Neuron (in vitro differentiated cells): ENCODE results near the gene SLC17A9.

Source experiments
- H2AFZ ChIP-seq: one replicate; pipeline ENCODE4 v1.6.1; 2013; ENCODE audit warnings: low read depth, mild to moderate bottlenecking, inconsistent platforms, low read length, moderate library complexity
- H3K27me3 ChIP-seq: one replicate; pipeline ENCODE4 v1.6.1; 2013; ENCODE audit warnings: low read length; ENCODE audit not compliant: insufficient read depth
- H3K36me3 ChIP-seq: one replicate; pipeline ENCODE4 v1.6.1; 2013; ENCODE audit warnings: low read length; ENCODE audit not compliant: insufficient read depth
- H3K4me1 ChIP-seq: one replicate; pipeline ENCODE4 v1.6.1; 2013; ENCODE audit warnings: low read length; ENCODE audit not compliant: insufficient read depth
- H3K4me3 ChIP-seq: 2 replicates; pipeline ENCODE4 v1.5.1; 2013; ENCODE audit warnings: mild to moderate bottlenecking, low read length, moderate library complexity
- H3K9me3 ChIP-seq: one replicate; pipeline ENCODE4 v1.6.1; 2013; ENCODE audit warnings: low read length

The SLC17A9 gene

DNA sequence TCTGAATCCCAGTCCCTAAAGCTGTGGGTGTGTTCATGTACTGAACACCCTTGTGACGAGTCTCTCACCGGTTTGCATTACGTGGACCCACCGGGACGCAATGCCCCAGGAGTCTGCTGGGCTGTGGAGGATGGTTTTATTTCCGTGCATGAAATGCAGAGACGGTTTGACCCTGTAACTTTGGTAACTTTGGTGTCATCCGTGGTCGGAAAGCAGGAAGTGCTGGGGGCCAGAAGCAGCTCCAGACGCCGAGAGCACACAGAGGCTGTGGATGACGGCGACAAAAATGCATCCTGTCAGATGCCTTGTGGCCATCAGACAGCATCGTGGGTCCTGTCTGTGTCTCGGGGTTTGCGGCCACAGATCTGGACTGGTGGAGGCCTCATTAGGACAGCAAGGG, 47.1 kb downstream of the SLC17A9 start:
- peaks cover 88% of the 10 kb centered on the region for H3K27me3 ChIP-seq
- H3K4me3 ChIP-seq: no peak overlapping the region
- peaks cover 13% of the 10 kb centered on the region for H3K4me1 ChIP-seq
- no peaks in the 10 kb centered on the region for H3K36me3 ChIP-seq
- H2AFZ ChIP-seq: no peak overlapping the region
- peaks cover 8% of the 10 kb centered on the region for H3K9me3 ChIP-seq

DNA sequence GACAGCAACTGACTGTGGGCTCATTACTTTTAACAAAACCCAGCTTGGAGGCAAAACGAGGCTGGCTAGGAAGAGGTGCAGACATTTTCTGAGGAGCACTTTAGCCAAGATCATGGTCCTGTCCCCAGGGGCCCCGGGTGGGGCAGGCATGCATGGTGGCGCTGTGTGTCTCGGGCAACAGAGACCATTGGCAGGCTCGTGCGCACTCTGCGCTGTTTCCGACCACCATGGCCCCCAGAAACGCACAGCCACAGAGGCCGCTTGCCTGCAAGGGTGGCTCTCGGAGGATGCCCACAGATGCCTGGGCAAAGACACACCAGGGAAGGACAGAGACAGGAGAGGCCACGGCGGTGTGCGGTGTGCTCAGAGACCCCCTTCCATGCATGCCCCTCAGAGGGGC, 47.5 kb downstream of the SLC17A9 start:
- Histone ChIP-seq H3K4me3 (no peak overlapping the region), H3K36me3 (no peaks in the 10 kb centered on the region), H3K4me1 (peaks cover 8% of the 10 kb centered on the region), H3K27me3 (peaks cover 88% of the 10 kb centered on the region), H2AFZ (no peak overlapping the region), H3K9me3 (peaks cover 8% of the 10 kb centered on the region)

DNA sequence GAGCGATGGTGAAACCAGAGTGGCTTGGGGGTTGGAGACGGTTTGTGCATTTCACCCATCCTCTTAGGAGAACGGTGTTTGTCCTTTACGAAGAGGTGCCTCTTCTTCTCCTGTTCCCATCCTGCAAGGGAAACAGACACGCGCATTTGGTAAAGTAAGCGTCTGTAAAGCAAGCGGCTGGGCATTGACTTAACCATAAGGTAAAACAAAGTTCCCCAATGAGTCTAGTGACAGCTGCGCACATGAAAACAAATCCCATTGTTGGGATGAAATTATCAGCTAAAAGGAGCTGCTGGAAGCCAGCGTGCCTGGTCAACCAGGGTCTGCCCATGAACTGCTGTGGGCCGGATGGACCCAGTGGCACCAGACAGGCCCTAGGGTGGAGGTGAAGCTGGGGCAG, 48.4 kb downstream of the SLC17A9 start:
- Histone ChIP-seq H3K36me3 (no peaks in the 10 kb centered on the region), H3K9me3 (peaks cover 8% of the 10 kb centered on the region), H3K4me3 (no peak overlapping the region), H3K4me1 (no peaks in the 10 kb centered on the region), H2AFZ (no peak overlapping the region), H3K27me3 (peaks cover 90% of the 10 kb centered on the region)

GRCh38 chr20:63002511-63002910, 50.0 kb downstream of the SLC17A9 start:
- H3K27me3 ChIP-seq: peaks cover 92% of the 10 kb centered on the region
- H2AFZ ChIP-seq: no peak overlapping the region
- H3K9me3 ChIP-seq: peaks cover 8% of the 10 kb centered on the region
- H3K4me1 ChIP-seq: peaks cover 3% of the 10 kb centered on the region
- no peak overlapping the region for H3K4me3 ChIP-seq
- H3K36me3 ChIP-seq: no peaks in the 10 kb centered on the region

DNA sequence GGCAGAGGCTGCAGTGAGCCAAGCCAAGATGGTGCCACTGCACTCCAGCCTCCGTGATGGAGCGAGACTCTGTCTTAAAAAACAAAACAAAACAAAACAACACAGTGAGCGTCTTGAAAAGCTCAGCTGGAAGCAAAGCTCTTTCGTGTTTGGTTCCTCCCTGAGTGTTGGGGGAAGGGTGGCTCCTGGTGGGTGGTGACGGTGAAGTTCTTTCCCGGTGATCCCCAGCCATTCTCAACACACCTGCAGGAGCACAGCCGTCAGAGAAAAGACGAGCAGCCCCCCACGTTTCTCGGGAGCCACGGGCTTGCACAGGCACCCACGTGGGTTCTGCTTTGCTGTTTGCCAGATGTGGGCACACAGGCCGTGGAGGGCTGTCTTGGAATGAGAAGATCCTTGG, 51.0 kb downstream of the SLC17A9 start:
- Histone ChIP-seq H3K9me3 (peaks cover 8% of the 10 kb centered on the region), H3K36me3 (no peaks in the 10 kb centered on the region), H2AFZ (no peak overlapping the region), H3K27me3 (peaks cover 92% of the 10 kb centered on the region), H3K4me1 (peaks cover 5% of the 10 kb centered on the region), H3K4me3 (no peak overlapping the region)

DNA sequence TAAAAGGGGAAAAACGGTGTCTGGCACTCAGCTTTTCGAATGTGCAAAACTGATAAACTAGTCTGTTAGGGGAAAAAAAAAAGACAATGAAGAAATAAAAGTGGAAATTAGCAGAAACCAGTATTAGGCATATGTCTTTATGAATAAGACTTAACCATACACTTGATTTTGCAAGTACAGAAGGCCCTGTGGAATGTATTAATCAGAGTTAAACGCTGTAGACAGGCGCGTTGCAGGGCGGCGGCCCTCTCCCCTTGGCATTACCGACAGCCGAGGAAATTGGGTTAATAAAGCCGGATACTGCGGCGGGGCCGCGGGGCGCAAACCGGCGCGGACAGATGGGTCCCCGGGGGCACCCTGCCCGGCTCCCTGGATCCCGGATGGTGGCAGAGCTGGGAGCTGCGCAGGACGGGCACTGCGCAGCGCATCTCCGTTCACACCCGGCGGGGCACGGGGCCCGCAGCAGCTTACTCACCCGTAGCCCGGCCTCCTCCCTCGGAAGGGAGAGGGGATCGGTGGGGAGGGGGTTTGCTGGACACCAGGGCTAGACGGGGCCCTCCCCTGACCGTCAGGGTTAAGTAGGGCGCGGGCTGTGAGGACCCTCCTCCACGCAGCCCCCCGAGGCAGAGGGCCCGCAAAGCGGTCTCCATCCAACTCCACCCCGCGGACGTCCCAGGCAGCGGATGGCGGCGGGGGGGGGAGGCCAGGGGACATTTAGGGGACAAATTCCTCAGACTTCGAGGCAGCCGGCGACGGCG, 52.3 kb downstream of the SLC17A9 start:
- peaks cover 4% of the 10 kb centered on the region for H3K9me3 ChIP-seq
- H3K27me3 ChIP-seq: peaks cover 86% of the 10 kb centered on the region
- no peak overlapping the region for H3K4me3 ChIP-seq
- no peak overlapping the region for H2AFZ ChIP-seq
- no peaks in the 10 kb centered on the region for H3K36me3 ChIP-seq
- peaks cover 7% of the 10 kb centered on the region for H3K4me1 ChIP-seq

GRCh38 chr20:63005365-63005861, 52.9 kb downstream of the SLC17A9 start:
- no peaks in the 10 kb centered on the region for H3K36me3 ChIP-seq

GRCh38 chr20:63005862-63006539, 53.5 kb downstream of the SLC17A9 start:
- Histone ChIP-seq H2AFZ (no peak overlapping the region), H3K4me1 (peaks cover 7% of the 10 kb centered on the region), H3K4me3 (no peak overlapping the region), H3K27me3 (peaks cover 74% of the 10 kb centered on the region), H3K36me3 (no peaks in the 10 kb centered on the region), H3K9me3 (no peaks in the 10 kb centered on the region)

More at GRCh38 chr20:63005365-63005861, 52.9 kb downstream of the SLC17A9 start:
- Histone ChIP-seq H3K9me3 (no peaks in the 10 kb centered on the region), H3K27me3 (peaks cover 80% of the 10 kb centered on the region), H2AFZ (no peak overlapping the region), H3K4me3 (no peak overlapping the region), H3K4me1 (peaks cover 7% of the 10 kb centered on the region)

GRCh38 chr20:63006540-63007359, 54.2 kb downstream of the SLC17A9 start, which contains the start of gene BHLHE23:
Gene BHLHE23 (minus strand): TSS chr20:63006964. CDS start chr20:63006774, 190 bp downstream.
- no peaks in the 10 kb centered on the region for H3K36me3 ChIP-seq
- no peak within 1 kb of the TSS for H3K4me3 ChIP-seq
- peaks cover 69% of the 10 kb centered on the region for H3K27me3 ChIP-seq
- no peaks in the 10 kb centered on the region for H3K9me3 ChIP-seq
- H2AFZ ChIP-seq: no peak within 1 kb of the TSS
- peaks cover 7% of the 10 kb centered on the region for H3K4me1 ChIP-seq

DNA sequence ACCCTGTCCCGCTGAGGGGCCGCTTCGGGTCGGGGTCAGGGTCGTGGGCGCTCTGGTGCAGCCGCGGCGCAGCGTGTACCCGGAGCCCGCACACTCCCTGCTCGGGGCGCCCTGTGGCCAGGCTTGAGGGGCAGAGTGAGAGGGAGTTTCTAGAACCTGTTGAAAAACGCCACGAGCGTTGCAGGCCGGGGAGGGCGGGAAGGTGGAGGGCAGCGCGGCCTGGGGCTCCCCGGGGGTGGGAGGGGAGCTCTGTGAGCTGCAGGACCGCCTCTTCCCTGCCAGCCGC, 54.8 kb downstream of the SLC17A9 start:
- Histone ChIP-seq H3K4me1 (peaks cover 7% of the 10 kb centered on the region), H3K27me3 (peaks cover 65% of the 10 kb centered on the region), H3K9me3 (no peaks in the 10 kb centered on the region), H3K4me3 (no peak overlapping the region), H3K36me3 (no peaks in the 10 kb centered on the region), H2AFZ (no peak overlapping the region)

DNA sequence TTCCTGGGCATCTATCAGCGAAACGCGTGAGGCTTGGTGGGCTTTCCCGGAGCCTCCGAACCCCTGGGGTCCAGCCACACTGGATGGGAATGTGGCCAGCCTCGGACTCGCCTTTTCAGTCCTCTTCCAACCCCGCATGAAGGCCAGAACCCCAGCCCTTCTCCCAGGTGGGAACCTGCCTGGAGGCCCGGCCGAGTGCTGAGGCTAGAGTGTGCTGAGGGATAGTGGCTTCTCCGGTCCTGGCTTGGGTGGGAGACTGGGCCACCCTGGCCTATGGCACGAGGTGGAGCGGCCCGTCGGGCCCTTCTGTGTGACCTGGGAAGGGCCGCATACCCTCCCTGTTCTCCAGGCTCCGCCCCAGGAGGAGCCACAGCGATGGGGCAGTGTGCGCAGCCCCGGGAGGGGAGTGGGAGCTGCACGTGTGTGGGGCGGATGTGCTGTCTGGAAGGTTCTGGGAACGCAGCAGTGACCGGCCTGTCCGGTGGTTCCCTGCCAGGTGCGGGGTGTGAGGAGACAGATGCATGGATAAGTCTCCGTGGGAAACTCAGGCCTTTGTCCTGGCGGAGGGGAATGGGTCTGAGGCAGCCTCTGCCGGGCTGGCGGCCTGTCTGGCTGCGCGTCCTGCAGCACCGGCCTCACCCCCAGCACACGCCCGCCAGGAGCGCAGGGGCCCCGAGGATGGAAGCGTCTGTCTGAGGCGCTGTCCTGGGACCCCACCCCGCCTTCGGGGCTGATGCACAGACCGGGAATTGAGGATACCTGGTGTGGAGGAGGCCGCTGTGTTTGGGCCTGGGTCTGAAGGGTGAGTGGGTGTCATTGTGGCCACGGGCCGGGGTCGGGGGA, 55.4 kb downstream of the SLC17A9 start:
- Histone ChIP-seq H3K4me1 (peaks cover 7% of the 10 kb centered on the region), H3K4me3 (no peak overlapping the region), H2AFZ (no peak overlapping the region), H3K36me3 (no peaks in the 10 kb centered on the region), H3K9me3 (no peaks in the 10 kb centered on the region), H3K27me3 (peaks cover 60% of the 10 kb centered on the region)

DNA sequence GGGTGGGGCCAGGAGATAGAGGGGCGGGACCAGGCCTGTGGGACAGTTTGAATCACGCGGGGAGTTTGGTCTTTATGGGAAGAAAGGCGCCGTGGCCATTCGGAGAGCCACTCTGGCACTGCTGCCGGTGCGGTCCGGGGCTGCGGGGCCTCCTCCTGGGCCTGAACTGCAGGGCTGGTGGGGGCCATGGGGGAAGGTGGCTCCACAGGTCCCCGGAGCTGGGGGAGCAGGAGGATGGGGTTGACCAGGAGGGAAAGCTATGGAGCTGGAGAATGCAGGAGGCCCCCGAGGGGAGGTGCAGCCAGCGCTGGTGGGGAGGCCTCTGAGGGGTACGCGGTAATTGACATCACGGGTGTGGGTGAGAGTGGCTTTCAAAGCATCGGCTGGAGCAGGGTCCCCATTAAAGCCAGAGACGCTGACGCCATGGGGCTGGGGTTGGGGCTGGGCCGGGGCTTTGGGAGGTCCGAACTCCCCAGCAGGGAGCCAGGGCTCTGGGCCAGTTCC, 56.1 kb downstream of the SLC17A9 start:
- no peaks in the 10 kb centered on the region for H3K36me3 ChIP-seq
- no peak overlapping the region for H2AFZ ChIP-seq
- H3K9me3 ChIP-seq: no peaks in the 10 kb centered on the region
- H3K4me3 ChIP-seq: no peak overlapping the region
- H3K27me3 ChIP-seq: peaks cover 52% of the 10 kb centered on the region
- peaks cover 7% of the 10 kb centered on the region for H3K4me1 ChIP-seq
